Mesendoderm (in vitro differentiated cells): ENCODE measurements around the gene OTUD6A.

Experiments used
- DNase-seq: peaks from one replicate; pipeline ENCODE4 v3.0.0; 2013
- H2AK5ac ChIP-seq: 2 replicates; pipeline ENCODE4 v1.6.1; 2013; ENCODE audit warnings: low read length, inconsistent platforms
- H2BK120ac ChIP-seq: 2 replicates; pipeline ENCODE4 v1.6.1; 2013; ENCODE audit warnings: low read depth, mild to moderate bottlenecking, low read length, moderate library complexity, mixed read lengths
- H2BK15ac ChIP-seq: replicated peaks from 2 replicates; pipeline ENCODE4 v1.6.1; 2013; ENCODE audit warnings: low read depth, mild to moderate bottlenecking, moderate library complexity
- H2BK5ac ChIP-seq: 2 replicates; pipeline ENCODE4 v1.6.1; 2013; ENCODE audit warnings: low read length, inconsistent platforms
- H3K18ac ChIP-seq: 2 replicates; pipeline ENCODE4 v1.6.1; 2013; ENCODE audit warnings: mild to moderate bottlenecking, low read length, mixed read lengths
- H3K23ac ChIP-seq: one replicate; pipeline ENCODE4 v1.6.1; 2013; ENCODE audit warnings: low read length
- H3K27ac ChIP-seq: 2 replicates; pipeline ENCODE4 v1.5.1; 2013; ENCODE audit warnings: low read depth, mild to moderate bottlenecking, inconsistent platforms, low read length, moderate library complexity
- H3K27me3 ChIP-seq: 2 replicates; pipeline ENCODE4 v1.6.1; 2013; ENCODE audit warnings: low read length, control low read depth, mild to moderate bottlenecking, inconsistent platforms; ENCODE audit not compliant: insufficient read depth, poor library complexity
- H3K36me3 ChIP-seq: 2 replicates; pipeline ENCODE4 v1.6.1; 2013; ENCODE audit warnings: low read length, inconsistent platforms; ENCODE audit not compliant: control insufficient read depth, insufficient read depth
- H3K4ac ChIP-seq: one replicate; pipeline ENCODE4 v1.6.1; 2013; ENCODE audit warnings: low read depth, mild to moderate bottlenecking, low read length, moderate library complexity
- H3K4me1 ChIP-seq: 2 replicates; pipeline ENCODE4 v1.6.1; 2013; ENCODE audit warnings: low read depth, low read length, inconsistent platforms; ENCODE audit not compliant: control insufficient read depth
- H3K4me2 ChIP-seq: 2 replicates; pipeline ENCODE4 v1.6.1; 2013; ENCODE audit warnings: low read length
- H3K4me3 ChIP-seq: 2 replicates; pipeline ENCODE4 v1.5.1; 2013; ENCODE audit warnings: mild to moderate bottlenecking, low read length
- H3K56ac ChIP-seq: one replicate; pipeline ENCODE4 v1.6.1; 2013; ENCODE audit warnings: low read length
- H3K79me1 ChIP-seq: 2 replicates; pipeline ENCODE4 v1.6.1; 2013; ENCODE audit warnings: low read length, inconsistent platforms
- H3K79me2 ChIP-seq: 2 replicates; pipeline ENCODE4 v1.6.1; 2013; ENCODE audit warnings: mild to moderate bottlenecking, low read length; ENCODE audit not compliant: control insufficient read depth, insufficient read depth
- H3K9ac ChIP-seq: 2 replicates; pipeline ENCODE4 v1.6.1; 2013; ENCODE audit warnings: low read length, inconsistent platforms
- H4K5ac ChIP-seq: one replicate; pipeline ENCODE4 v1.6.1; 2013; ENCODE audit warnings: low read length
- H4K8ac ChIP-seq: one replicate; pipeline ENCODE4 v1.6.1; 2013; ENCODE audit warnings: low read depth, mild to moderate bottlenecking, control low read depth, low read length, moderate library complexity
- WGBS: extraction: QIAGEN DNeasy Blood & Tissue Kit; methylation state at CpG from one replicate; pipeline ENCODE4 v1.1.7; 2013; ENCODE audit warnings: low lambda C conversion rate, missing lambda C conversion rate; ENCODE audit not compliant: insufficient coverage; ENCODE audit errors: extremely low coverage; 5-methylcytosine and 5-hydroxymethylcytosine counted together

Gene OTUD6A

GRCh38 chrX:70042399-70043371 lies 19.6 kb upstream of the OTUD6A start:
- H3K79me1 ChIP-seq, result no peaks in the 10 kb centered on the region
- no peak overlapping the region for H4K5ac ChIP-seq
- H3K36me3 ChIP-seq, result no peaks in the 10 kb centered on the region
- peak overlapping the region; percentile 43 for H3K4ac ChIP-seq
- no peak overlapping the region for H2BK5ac ChIP-seq
- no peaks in the 10 kb centered on the region for H3K79me2 ChIP-seq
- H3K9ac ChIP-seq, result no peak overlapping the region
- DNase-seq, result peak; percentile 71
- no peak overlapping the region for H3K56ac ChIP-seq
- no peak overlapping the region for H2AK5ac ChIP-seq
- no peaks in the 10 kb centered on the region for H3K4me1 ChIP-seq
- H4K8ac ChIP-seq, result no peak overlapping the region
- no peak overlapping the region for H3K4me3 ChIP-seq
- no peak overlapping the region for H3K23ac ChIP-seq
- H3K4me2 ChIP-seq, result no peak overlapping the region
- no peak overlapping the region for H2BK15ac ChIP-seq
- no peak overlapping the region for H3K18ac ChIP-seq
- WGBS, result no CpG with 5 or more reads among the region's 11 CpGs
- no peaks in the 10 kb centered on the region for H3K27me3 ChIP-seq
- no peak overlapping the region for H2BK120ac ChIP-seq
- H3K27ac ChIP-seq, result no peak overlapping the region

GRCh38 chrX:70043685-70044084 lies 18.6 kb upstream of the OTUD6A start:
- no peak overlapping the region for H3K4me2 ChIP-seq
- H2BK5ac ChIP-seq, result no peak overlapping the region
- H3K18ac ChIP-seq, result no peak overlapping the region
- no peak overlapping the region for H3K9ac ChIP-seq
- H3K79me1 ChIP-seq, result no peaks in the 10 kb centered on the region
- H4K8ac ChIP-seq, result no peak overlapping the region
- no peaks in the 10 kb centered on the region for H3K79me2 ChIP-seq
- H3K36me3 ChIP-seq, result no peaks in the 10 kb centered on the region
- H3K4ac ChIP-seq, result no peak overlapping the region
- no peak overlapping the region for H3K4me3 ChIP-seq
- WGBS, result no CpG with 5 or more reads among the region's 9 CpGs
- no peak overlapping the region for H3K23ac ChIP-seq
- H2AK5ac ChIP-seq, result no peak overlapping the region
- no peak overlapping the region for H3K27ac ChIP-seq
- H2BK120ac ChIP-seq, result no peak overlapping the region
- DNase-seq, result no peak
- no peak overlapping the region for H3K56ac ChIP-seq
- H3K27me3 ChIP-seq, result no peaks in the 10 kb centered on the region
- H3K4me1 ChIP-seq, result no peaks in the 10 kb centered on the region
- H2BK15ac ChIP-seq, result no peak overlapping the region
- H4K5ac ChIP-seq, result no peak overlapping the region

- Histone ChIP-seq H4K8ac (no peak overlapping the region), H3K79me2 (no peaks in the 10 kb centered on the region), H3K27me3 (no peaks in the 10 kb centered on the region), H2BK15ac (no peak overlapping the region), H3K18ac (no peak overlapping the region), H3K4me3 (no peak overlapping the region), H3K36me3 (no peaks in the 10 kb centered on the region), H3K4ac (no peak overlapping the region), H3K56ac (no peak overlapping the region), H4K5ac (no peak overlapping the region), H3K23ac (no peak overlapping the region), H3K79me1 (no peaks in the 10 kb centered on the region), H3K4me1 (no peaks in the 10 kb centered on the region), H2AK5ac (no peak overlapping the region), H2BK5ac (no peak overlapping the region), H2BK120ac (no peak overlapping the region), H3K9ac (no peak overlapping the region), H3K27ac (no peak overlapping the region), H3K4me2 (no peak overlapping the region)
- WGBS, result no CpG with 5 or more reads among the region's 4 CpGs
- no peak for DNase-seq
These were observed 17.6 kb upstream of the OTUD6A start for GRCh38 chrX:70044541-70045245.

- Histone ChIP-seq H3K4me1 (no peaks in the 10 kb centered on the region), H4K5ac (no peak overlapping the region), H3K23ac (no peak overlapping the region), H3K56ac (no peak overlapping the region), H2BK5ac (no peak overlapping the region), H2BK120ac (no peak overlapping the region), H3K4me2 (no peak overlapping the region), H3K9ac (no peak overlapping the region), H3K4me3 (no peak overlapping the region), H2BK15ac (no peak overlapping the region), H3K36me3 (no peaks in the 10 kb centered on the region), H3K27ac (no peak overlapping the region), H3K79me2 (no peaks in the 10 kb centered on the region), H4K8ac (no peak overlapping the region), H3K4ac (no peak overlapping the region), H3K79me1 (no peaks in the 10 kb centered on the region), H3K18ac (no peak overlapping the region), H3K27me3 (no peaks in the 10 kb centered on the region), H2AK5ac (no peak overlapping the region)
- no peak for DNase-seq
These were observed 15.3 kb upstream of the OTUD6A start for GRCh38 chrX:70046978-70047377.

GRCh38 chrX:70049406-70049805 lies 12.9 kb upstream of the OTUD6A start:
- no peaks in the 10 kb centered on the region for H3K27me3 ChIP-seq
- no peak overlapping the region for H2BK5ac ChIP-seq
- no CpG with 5 or more reads among the region's 3 CpGs for WGBS
- no peak overlapping the region for H2BK15ac ChIP-seq
- H3K4me1 ChIP-seq, result no peaks in the 10 kb centered on the region
- no peak overlapping the region for H3K9ac ChIP-seq
- no peak for DNase-seq
- H3K56ac ChIP-seq, result no peak overlapping the region
- no peak overlapping the region for H3K27ac ChIP-seq
- H3K18ac ChIP-seq, result no peak overlapping the region
- no peaks in the 10 kb centered on the region for H3K79me1 ChIP-seq
- H3K4me2 ChIP-seq, result no peak overlapping the region
- no peaks in the 10 kb centered on the region for H3K79me2 ChIP-seq
- H3K4ac ChIP-seq, result no peak overlapping the region
- no peak overlapping the region for H3K4me3 ChIP-seq
- no peak overlapping the region for H2BK120ac ChIP-seq
- H2AK5ac ChIP-seq, result no peak overlapping the region
- no peak overlapping the region for H4K8ac ChIP-seq
- no peak overlapping the region for H3K23ac ChIP-seq
- H4K5ac ChIP-seq, result no peak overlapping the region
- H3K36me3 ChIP-seq, result no peaks in the 10 kb centered on the region
